CD4-positive, alpha-beta T cell (primary cell): ENCODE results near the gene NTN5. TPM values are rescaled to one million over a fixed set of nuclear protein-coding genes. Genes with fewer than 3 reads are reported as not detected.

Experiments used
- ATAC-seq: fragments of 200-7000 bp; cut with Tn5 transposase; one replicate; pipeline ENCODE4 v1.10.0; 2022; ENCODE audit warnings: mild to moderate bottlenecking; ENCODE audit not compliant: poor library complexity
- CTCF ChIA-PET: fragments of 350-600 bp; sonication (Branson Sonifier 250); formaldehyde crosslinking; loops from one replicate; lab custom pipeline; 2021; ENCODE audit warnings: antibody characterized with exemption, inconsistent platforms; lab: Charles Lee
- POLR2A ChIA-PET: fragments of 350-600 bp; sonication (Branson Sonifier 250); formaldehyde crosslinking; loops from one replicate; lab custom pipeline; 2021; ENCODE audit warnings: antibody characterized with exemption, inconsistent platforms; lab: Charles Lee
- DNase-seq, 14 experiments: peaks; one replicate each; pipeline ENCODE4 v3.0.0-alpha.2; 2013 to 2020; ENCODE audit warnings: mixed read lengths in 2 of 14
- H3K27ac ChIP-seq, 2 donors: one replicate each; pipeline versions ENCODE4 v1.5.1 to v1.7.0; 2013; ENCODE audit warnings: low read length in 2 of 2, low read depth in 1 of 2, mild to moderate bottlenecking in 1 of 2
- H3K27me3 ChIP-seq, 2 experiments: 1 replicate in 1 of 2; 2 replicates in 1 of 2; pipeline versions ENCODE4 v1.6.1 to v1.7.0; 2013; ENCODE audit warnings: low read length in 2 of 2, control low read depth in 1 of 2, mild to moderate bottlenecking in 1 of 2, moderate library complexity in 1 of 2; ENCODE audit not compliant: insufficient read depth in 2 of 2, control insufficient read depth in 1 of 2
- H3K36me3 ChIP-seq: one replicate; pipeline ENCODE4 v1.6.1; 2013; ENCODE audit warnings: low read length, control low read depth; ENCODE audit not compliant: insufficient read depth
- H3K4me1 ChIP-seq: one replicate; pipeline ENCODE4 v1.6.1; 2013; ENCODE audit warnings: low read length, control low read depth; ENCODE audit not compliant: insufficient read depth
- H3K4me3 ChIP-seq: one replicate; pipeline ENCODE4 v1.5.1; 2013; ENCODE audit warnings: mild to moderate bottlenecking, low read length, moderate library complexity
- H3K9me3 ChIP-seq, 2 experiments: 1 replicate in 1 of 2; 2 replicates in 1 of 2; pipeline versions ENCODE4 v1.6.1 to v1.7.0; 2013; ENCODE audit warnings: low read length in 2 of 2, mild to moderate bottlenecking in 2 of 2, control low read depth in 1 of 2, moderate library complexity in 1 of 2; ENCODE audit not compliant: control insufficient read depth in 1 of 2, insufficient read depth in 1 of 2
- H3K27ac Mint-ChIP-seq: one replicate; pipeline ENCODE4 v1.8.0; 2020; ENCODE audit warnings: mixed read lengths
- H3K27me3 Mint-ChIP-seq: one replicate; pipeline ENCODE4 v1.8.0; 2021; ENCODE audit warnings: mixed read lengths
- H3K36me3 Mint-ChIP-seq: one replicate; pipeline ENCODE4 v1.8.0; 2021; ENCODE audit warnings: low read depth, mixed read lengths
- H3K4me1 Mint-ChIP-seq: one replicate; pipeline ENCODE4 v1.8.0; 2021; ENCODE audit warnings: low read depth, mixed read lengths
- H3K4me3 Mint-ChIP-seq: one replicate; pipeline ENCODE4 v1.8.0; 2020; ENCODE audit warnings: mild to moderate bottlenecking, mixed read lengths
- H3K9me3 Mint-ChIP-seq: one replicate; pipeline ENCODE4 v1.8.0; 2020; ENCODE audit warnings: mixed read lengths
- intact Hi-C, 2 experiments: fragments of 100-400 bp; cut with DNase I in 1 of 2; cut with micrococcal nuclease in 1 of 2; formaldehyde crosslinking; loops; one replicate each; pipeline versions ENCODE4 v1.15.1 to v1.9.0; 2023 to 2025; cut with DNase I, micrococcal nuclease
- total RNA-seq, 174 experiments: library from RNA in 2 of 174; stranded (reverse) in 2 of 174; gene quantifications; one replicate each; pipeline ENCODE4 v1.2.3 and lab custom pipeline; 2021 to 2026
- TF ChIP-seq, protein P1 (sequence below): fragments of 200-600 bp; IDR thresholded peaks from one replicate; pipeline ENCODE4 v1.8.0; 2022; ENCODE audit warnings: antibody characterized with exemption, mild to moderate bottlenecking

Gene NTN5
- total RNA-seq, 2 experiments from 2014 or later: 2.7 to 3.0 TPM

DNA sequence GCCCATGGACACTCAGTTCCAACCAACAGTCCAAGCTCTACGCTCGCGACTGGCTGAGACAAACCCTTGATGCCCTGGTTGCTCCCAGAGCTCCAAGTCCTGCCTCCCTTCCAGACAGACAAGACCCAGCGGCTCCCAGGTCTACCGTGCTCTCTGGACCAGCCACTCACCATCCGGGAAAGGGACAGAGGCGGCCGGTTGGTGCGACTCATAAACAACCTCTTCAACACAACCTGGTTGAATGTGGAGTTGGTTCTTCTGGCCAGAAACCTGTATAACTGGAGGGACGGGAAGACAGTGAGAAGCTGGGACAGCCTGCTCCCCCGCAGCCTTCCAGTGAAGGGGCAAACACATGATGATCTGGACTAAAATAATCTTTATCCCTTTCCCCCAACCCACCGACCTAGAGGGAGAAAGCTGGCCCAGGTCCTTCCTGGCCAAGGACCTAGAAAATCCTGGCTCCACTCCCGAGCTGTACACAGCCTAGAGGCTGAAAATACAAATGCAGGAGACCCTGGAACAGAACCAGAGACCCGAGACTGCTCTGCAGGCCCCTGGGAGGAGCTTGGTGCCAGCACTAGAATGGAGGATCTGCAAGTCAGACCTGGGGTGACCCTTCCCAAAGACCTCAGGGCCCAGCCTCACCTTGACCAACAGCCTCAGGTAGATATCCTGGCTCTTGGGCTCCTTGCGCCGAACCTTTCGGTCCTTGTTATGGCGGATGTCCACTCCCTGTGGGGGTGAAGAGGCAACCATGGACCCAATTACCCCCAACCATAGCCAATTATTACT lies 55.5 kb downstream of the NTN5 start:
- no peaks in the 10 kb centered on the region for H3K9me3 Mint-ChIP-seq
- peaks cover 50% of the 10 kb centered on the region for H3K4me1 ChIP-seq
- no peaks in the 10 kb centered on the region for H3K9me3 ChIP-seq
- TF ChIP-seq, protein P1, sequence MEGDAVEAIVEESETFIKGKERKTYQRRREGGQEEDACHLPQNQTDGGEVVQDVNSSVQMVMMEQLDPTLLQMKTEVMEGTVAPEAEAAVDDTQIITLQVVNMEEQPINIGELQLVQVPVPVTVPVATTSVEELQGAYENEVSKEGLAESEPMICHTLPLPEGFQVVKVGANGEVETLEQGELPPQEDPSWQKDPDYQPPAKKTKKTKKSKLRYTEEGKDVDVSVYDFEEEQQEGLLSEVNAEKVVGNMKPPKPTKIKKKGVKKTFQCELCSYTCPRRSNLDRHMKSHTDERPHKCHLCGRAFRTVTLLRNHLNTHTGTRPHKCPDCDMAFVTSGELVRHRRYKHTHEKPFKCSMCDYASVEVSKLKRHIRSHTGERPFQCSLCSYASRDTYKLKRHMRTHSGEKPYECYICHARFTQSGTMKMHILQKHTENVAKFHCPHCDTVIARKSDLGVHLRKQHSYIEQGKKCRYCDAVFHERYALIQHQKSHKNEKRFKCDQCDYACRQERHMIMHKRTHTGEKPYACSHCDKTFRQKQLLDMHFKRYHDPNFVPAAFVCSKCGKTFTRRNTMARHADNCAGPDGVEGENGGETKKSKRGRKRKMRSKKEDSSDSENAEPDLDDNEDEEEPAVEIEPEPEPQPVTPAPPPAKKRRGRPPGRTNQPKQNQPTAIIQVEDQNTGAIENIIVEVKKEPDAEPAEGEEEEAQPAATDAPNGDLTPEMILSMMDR: no peak
- peak overlapping the region; percentile 98 for H3K4me3 Mint-ChIP-seq
- H3K36me3 ChIP-seq: peaks cover 34% of the 10 kb centered on the region
- peak overlapping the region; percentile 94 for H3K4me3 ChIP-seq
- ChIA-PET POLR2A (interaction anchor here (0.5 to 3.9 kb wide), 4 partner anchors 9 to 473 kb away, joined by 3 to 45 read pairs (median 28); partner anchors contain the start of gene DBP), CTCF (interaction anchor here (1.1 kb wide), 1 partner anchor 29 kb away, joined by 4 read pairs; no protein-coding TSS in a partner anchor)
- no peaks in the 10 kb centered on the region for H3K27me3 ChIP-seq
- intact Hi-C loops: loop anchor here in 1 of 2 experiments (5.0 kb wide), 1 partner anchor 285 kb away; no protein-coding TSS in a partner anchor
- H3K27ac ChIP-seq: peak overlapping the region; percentile 25 to 76
- peaks cover 60% of the 10 kb centered on the region for H3K36me3 Mint-ChIP-seq
- ATAC-seq (no peak), DNase-seq (peak in 1 of 14 experiments; percentile 35)
- H3K4me1 Mint-ChIP-seq: peaks cover 45% of the 10 kb centered on the region
- no peaks in the 10 kb centered on the region for H3K27me3 Mint-ChIP-seq
- H3K27ac Mint-ChIP-seq: peak overlapping the region; percentile 97

DNA sequence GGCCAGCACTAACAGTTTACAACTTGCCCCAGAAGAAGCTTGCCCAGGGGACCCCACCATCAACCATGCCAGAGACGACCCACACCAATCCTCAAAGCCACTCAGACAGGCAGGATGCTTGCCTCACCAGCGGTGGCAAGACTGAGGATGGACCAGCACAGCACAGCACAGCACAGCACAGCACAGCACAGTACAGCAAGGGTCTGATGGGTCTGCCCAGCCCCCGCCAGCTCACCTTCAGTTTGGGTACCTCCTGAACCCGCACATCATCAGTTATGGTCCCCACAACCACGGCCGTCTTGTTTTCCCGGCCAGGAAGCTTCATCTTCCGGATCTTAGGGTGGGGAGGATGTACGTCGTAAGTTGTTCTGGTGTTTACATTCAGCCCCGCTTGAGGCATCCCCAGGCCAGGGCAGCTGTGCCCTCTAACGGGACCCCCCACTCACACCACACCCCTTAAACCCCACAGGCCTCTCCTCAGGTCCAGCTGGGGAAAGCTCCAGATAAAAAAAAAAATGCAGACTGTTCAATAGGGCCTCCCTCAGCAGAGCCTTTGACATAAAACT lies 56.2 kb downstream of the NTN5 start:
- POLR2A ChIA-PET: interaction anchor here (0.7 to 3.9 kb wide), 3 partner anchors 17 to 30 kb away, joined by 3 to 45 read pairs (median 39); partner anchors contain the start of genes CA11 and DBP
- TF ChIP-seq, protein P1: no peak
- Mint-ChIP-seq H3K27ac (peak overlapping the region; percentile 97), H3K9me3 (no peaks in the 10 kb centered on the region), H3K27me3 (no peaks in the 10 kb centered on the region), H3K4me3 (peak overlapping the region; percentile 98), H3K36me3 (peaks cover 56% of the 10 kb centered on the region), H3K4me1 (peaks cover 43% of the 10 kb centered on the region)
- Histone ChIP-seq H3K4me3 (no peak overlapping the region), H3K27me3 (no peaks in the 10 kb centered on the region), H3K36me3 (peaks cover 34% of the 10 kb centered on the region), H3K4me1 (peaks cover 50% of the 10 kb centered on the region), H3K9me3 (no peaks in the 10 kb centered on the region), H3K27ac (no peak overlapping the region)
- DNase-seq (peak in 2 of 14 experiments; percentile 44), ATAC-seq (no peak)
- intact Hi-C loops: loop anchor here in 1 of 2 experiments (5.0 kb wide), 1 partner anchor 284 kb away; no protein-coding TSS in a partner anchor
- CTCF ChIA-PET: interaction anchor here (1.1 kb wide), 1 partner anchor 28 kb away, joined by 4 read pairs; no protein-coding TSS in a partner anchor

- ChIA-PET POLR2A (interaction anchor here (0.7 to 3.7 kb wide), 2 partner anchors 21 to 30 kb away, joined by 3 to 39 read pairs; partner anchors contain the start of genes CA11 and DBP), CTCF (interaction anchor here (1.1 kb wide), 1 partner anchor 27 kb away, joined by 4 read pairs; no protein-coding TSS in a partner anchor)
- no peaks in the 10 kb centered on the region for H3K27me3 Mint-ChIP-seq
- Histone ChIP-seq H3K9me3 (no peaks in the 10 kb centered on the region), H3K4me3 (no peak overlapping the region), H3K27ac (no peak overlapping the region), H3K36me3 (peaks cover 34% of the 10 kb centered on the region), H3K27me3 (no peaks in the 10 kb centered on the region), H3K4me1 (peaks cover 46% of the 10 kb centered on the region)
- H3K4me1 Mint-ChIP-seq: peaks cover 43% of the 10 kb centered on the region
- H3K4me3 Mint-ChIP-seq: peak overlapping the region; percentile 98
- no peaks in the 10 kb centered on the region for H3K9me3 Mint-ChIP-seq
- peak overlapping the region; percentile 97 for H3K27ac Mint-ChIP-seq
- peak in 2 of 14 experiments; percentile 45 to 52 for DNase-seq
- intact Hi-C loops: loop anchor here in 1 of 2 experiments (5.0 kb wide), 1 partner anchor 284 kb away; no protein-coding TSS in a partner anchor
- ATAC-seq: no peak
- TF ChIP-seq, protein P1: no peak
- H3K36me3 Mint-ChIP-seq: peaks cover 53% of the 10 kb centered on the region
Measured at GRCh38 chr19:48616041-48616436, 56.8 kb downstream of the NTN5 start.
